ENCODE results near the gene GNB1L. TPM values are rescaled to one million over a fixed set of nuclear protein-coding genes. Genes with fewer than 3 reads are reported as not detected.

Gene GNB1L
- total and polyA plus RNA-seq, 9 of the 15 experiments (the other 6 are each of a cell fraction or from before 2014, with no cell fraction given): 0.56 to 50.5 (median 10.2) TPM

DNA sequence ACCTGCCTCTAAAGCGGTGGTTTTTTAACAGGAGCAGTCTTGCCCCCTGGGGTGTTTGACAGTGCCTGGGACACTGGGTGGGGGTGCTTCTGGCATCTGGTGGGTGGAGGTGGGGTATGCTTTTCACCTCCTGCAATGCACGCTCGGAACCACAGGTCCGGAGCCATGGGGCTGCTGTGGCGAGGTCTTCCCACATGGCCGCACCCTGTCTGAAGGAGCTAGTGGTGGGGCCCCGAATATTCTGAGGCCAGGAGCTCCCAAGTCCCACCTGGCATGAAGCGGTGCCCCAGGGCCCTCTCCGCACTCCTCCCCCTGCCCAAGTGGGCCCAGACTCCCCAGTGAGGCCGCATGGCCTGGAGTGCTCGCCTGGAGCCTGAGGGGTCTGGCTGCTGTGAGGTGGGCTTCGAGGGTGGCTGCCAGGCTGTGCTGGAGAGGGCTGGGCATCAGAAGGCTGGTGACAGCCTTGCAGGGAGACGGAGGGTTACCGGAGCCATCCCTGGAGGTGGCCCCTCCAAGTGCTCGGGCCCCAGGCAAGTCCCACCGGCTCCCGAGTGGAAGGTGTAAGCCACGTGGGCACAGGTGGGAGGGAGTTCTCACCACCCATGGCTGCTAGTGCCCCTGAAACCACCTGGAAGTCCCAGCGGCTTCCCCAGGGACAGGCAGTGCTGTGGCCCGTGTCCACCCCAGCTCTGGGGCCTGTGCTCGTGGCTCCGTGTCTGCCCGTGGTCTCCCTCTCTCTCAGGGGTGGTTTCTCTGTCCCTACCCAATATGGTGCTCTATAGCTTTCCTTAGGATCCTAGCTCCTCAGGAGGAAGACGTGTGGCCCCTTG is 79.0 kb downstream of the GNB1L start (continued):
- TF ChIP-seq, protein P1, sequence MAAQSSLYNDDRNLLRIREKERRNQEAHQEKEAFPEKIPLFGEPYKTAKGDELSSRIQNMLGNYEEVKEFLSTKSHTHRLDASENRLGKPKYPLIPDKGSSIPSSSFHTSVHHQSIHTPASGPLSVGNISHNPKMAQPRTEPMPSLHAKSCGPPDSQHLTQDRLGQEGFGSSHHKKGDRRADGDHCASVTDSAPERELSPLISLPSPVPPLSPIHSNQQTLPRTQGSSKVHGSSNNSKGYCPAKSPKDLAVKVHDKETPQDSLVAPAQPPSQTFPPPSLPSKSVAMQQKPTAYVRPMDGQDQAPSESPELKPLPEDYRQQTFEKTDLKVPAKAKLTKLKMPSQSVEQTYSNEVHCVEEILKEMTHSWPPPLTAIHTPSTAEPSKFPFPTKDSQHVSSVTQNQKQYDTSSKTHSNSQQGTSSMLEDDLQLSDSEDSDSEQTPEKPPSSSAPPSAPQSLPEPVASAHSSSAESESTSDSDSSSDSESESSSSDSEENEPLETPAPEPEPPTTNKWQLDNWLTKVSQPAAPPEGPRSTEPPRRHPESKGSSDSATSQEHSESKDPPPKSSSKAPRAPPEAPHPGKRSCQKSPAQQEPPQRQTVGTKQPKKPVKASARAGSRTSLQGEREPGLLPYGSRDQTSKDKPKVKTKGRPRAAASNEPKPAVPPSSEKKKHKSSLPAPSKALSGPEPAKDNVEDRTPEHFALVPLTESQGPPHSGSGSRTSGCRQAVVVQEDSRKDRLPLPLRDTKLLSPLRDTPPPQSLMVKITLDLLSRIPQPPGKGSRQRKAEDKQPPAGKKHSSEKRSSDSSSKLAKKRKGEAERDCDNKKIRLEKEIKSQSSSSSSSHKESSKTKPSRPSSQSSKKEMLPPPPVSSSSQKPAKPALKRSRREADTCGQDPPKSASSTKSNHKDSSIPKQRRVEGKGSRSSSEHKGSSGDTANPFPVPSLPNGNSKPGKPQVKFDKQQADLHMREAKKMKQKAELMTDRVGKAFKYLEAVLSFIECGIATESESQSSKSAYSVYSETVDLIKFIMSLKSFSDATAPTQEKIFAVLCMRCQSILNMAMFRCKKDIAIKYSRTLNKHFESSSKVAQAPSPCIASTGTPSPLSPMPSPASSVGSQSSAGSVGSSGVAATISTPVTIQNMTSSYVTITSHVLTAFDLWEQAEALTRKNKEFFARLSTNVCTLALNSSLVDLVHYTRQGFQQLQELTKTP (IDR thresholded peaks at IDR 0.05; ENCODE audit: low read depth in 1 of 2, partially characterized antibody in 2 of 2): no peak
- TF ChIP-seq GTF2F1 (IDR thresholded peaks at IDR 0.05; ENCODE audit: low read depth, low read length) (0 out of 2 replicates have a peak, but pooled peaks have one; percentile 10), TCF7 (IDR thresholded peaks at IDR 0.05; ENCODE audit: borderline replicate concordance) (no peak), ELF2 (CRISPR knock-in tag; IDR thresholded peaks at IDR 0.05) (peak; percentile 65; the same call in 1 of the 2 replicates), ATF1 (CRISPR knock-in tag; IDR thresholded peaks at IDR 0.05) (0 out of 2 replicates have a peak, but pooled peaks have one; percentile 36), ATF1 (tag; IDR thresholded peaks at IDR 0.05) (no peak), CC2D1A (IDR thresholded peaks at IDR 0.05) (no peak), ZNF696 (CRISPR knock-in tag; conservative IDR thresholded peaks at IDR 0.05) (no peak), ZNF436 (CRISPR knock-in tag; IDR thresholded peaks at IDR 0.05) (no peak)
- TF ChIP-seq, protein P2, sequence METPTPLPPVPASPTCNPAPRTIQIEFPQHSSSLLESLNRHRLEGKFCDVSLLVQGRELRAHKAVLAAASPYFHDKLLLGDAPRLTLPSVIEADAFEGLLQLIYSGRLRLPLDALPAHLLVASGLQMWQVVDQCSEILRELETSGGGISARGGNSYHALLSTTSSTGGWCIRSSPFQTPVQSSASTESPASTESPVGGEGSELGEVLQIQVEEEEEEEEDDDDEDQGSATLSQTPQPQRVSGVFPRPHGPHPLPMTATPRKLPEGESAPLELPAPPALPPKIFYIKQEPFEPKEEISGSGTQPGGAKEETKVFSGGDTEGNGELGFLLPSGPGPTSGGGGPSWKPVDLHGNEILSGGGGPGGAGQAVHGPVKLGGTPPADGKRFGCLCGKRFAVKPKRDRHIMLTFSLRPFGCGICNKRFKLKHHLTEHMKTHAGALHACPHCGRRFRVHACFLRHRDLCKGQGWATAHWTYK (CRISPR knock-in tag; IDR thresholded peaks at IDR 0.05): peak; percentile 78
